ENCODE measurements around the gene DMWD.
A peak's percentile ranks its signal among the peaks of the same experiment; 100 is the strongest.
"Not testable (repeated sequence)": the region's sequence is repeated elsewhere in the genome, so short reads cannot be mapped to it uniquely, and the experiment has no call there.

DMWD gene

DNA sequence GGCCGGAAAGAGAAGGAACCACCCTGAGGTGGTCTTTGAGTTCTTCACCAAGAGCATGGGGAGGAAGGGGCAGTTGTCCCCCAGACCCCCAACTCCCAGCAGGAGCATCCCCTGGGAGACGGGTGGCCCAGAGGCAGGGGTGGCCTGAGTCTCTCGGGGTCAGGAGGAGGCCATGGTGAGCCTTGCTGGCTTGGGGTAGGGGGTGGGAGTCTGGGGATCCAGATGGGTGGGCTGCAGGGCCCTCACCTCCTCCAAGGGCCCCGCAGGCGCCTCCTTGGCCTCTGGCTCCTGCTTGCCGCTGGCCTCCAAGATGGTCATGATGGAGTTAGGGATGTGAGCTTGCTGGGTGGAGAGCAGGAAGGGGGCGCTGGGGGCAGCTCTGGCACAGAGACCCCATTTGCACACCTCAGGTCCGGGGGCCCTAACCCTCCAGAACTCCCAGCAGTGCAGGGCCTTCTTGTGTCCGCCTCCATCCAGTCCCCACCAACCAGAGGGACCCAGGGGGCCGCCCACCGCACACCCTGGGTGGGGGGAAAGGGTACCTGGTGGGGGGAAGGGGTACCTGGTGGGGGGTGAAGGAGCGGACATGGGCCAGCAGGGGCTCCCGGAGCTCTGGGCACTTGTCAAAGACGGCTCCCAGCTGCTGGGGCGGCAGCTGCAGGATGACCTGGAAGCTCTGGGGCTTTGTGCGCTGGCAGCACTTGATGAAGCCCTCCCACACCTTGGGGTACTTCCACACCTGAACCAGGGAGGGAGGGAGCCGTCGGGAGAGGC, 23.8 kb upstream of the DMWD start:
- no peak for DNase-seq (ENCODE audit: low read depth, low spot score)

DNA sequence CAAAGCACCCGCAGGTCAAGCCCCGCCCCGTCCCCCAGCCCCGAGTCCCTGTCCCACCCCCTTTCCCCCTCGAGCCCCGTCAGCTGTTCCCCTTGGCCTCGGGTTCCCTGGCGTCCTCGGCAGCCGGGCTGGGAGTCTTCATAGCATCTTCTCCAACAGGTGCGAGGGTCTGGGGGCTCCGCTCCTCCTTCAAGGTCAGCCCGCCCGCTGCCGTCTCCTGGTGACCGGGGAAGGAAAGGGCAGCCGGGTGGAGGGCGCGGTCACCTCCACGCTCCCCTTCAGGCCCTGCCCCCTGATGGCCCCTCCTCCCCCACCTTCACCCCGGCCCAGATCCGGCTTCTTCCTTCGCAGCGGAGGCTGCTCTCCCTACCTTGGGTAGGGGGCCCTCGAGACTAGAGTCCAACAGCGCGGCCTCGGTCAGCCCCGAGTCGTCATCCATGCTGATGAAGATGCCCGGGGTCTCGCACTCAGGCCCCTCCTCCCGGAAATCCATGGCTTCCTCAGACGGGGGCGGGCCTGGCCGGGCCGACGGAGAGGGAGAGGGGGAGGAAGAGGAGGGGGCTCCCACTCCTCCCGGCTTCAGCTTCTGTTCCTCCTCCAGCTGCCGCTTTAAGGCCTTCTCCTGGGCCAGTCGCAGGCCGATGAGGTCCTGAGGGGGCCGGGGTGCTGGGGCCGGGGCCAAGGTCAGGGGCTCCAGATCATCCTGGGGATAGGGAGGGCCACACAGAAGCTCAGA, 23.0 kb upstream of the DMWD start:
- DNase-seq (ENCODE audit: low read depth, low spot score), result peak; percentile 66

DNA sequence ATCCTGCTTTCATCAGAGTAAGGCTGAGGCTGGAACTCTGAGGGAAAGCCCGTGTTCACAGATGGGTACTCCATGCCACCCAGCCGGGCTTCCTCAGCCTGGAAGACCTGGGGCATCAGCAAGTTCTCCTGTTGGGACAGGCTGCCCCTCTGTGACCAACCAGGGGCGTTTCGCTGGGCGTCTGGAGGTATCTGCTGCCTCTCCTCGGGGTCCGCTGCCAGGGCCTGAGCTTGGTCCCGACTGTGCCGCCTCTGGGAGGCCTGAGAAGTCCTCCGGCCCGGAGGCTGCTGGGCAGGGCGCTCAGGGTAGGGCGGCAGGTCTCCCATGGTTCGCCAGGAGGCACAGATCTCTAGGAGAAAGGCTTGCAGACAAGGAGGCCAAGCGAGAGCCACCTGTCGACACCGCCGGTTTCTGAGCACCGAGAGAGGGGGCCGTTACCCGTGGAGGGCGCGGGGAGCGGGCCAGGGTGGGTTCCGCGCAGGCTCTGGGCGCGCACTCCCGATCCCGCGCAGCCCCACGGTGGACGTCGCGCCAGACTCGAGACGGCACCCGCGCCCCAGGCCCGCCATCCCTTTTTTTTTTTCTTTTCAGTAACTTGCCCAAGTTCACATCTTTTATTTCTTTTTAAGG, 22.3 kb upstream of the DMWD start, which contains the start of gene RSPH6A:
TSS of gene RSPH6A (minus strand) at position 458 of the 630 bp plus-strand sequence. CDS start at position 326, 132 bp downstream.
- DNase-seq (ENCODE audit: low read depth, low spot score), result peak; percentile 32

DNA sequence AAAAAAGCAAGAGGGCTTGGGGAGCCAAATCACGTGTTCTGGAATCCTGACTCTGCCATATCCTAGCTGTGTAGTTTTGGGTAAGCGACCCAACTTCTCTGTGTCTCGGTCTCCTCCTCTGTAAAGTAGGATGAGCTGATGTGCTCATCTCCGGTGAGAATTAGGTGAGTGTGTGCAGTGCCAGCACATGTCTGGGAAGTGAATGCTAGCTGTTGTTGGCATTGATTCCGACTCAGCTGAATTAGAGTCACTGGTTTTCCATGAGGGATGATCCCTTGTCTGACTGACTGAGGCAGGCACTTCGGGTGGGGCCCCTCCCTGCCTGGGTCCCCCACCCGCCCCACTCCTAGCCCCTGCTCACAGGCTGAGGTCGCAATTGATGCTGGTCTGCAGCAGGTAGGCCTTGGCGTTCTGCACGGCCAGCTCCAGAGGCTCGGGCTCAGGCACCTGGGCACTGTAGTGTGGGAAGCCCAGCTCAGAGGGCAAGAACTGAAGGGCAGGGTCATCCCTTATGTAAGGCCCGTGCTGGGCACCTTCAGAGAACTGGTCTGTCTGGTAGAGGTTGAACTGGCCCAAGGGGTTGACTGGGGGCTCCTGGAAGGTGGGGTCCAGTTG, 21.6 kb upstream of the DMWD start:
- DNase-seq (ENCODE audit: low read depth, low spot score), result no peak

DNA sequence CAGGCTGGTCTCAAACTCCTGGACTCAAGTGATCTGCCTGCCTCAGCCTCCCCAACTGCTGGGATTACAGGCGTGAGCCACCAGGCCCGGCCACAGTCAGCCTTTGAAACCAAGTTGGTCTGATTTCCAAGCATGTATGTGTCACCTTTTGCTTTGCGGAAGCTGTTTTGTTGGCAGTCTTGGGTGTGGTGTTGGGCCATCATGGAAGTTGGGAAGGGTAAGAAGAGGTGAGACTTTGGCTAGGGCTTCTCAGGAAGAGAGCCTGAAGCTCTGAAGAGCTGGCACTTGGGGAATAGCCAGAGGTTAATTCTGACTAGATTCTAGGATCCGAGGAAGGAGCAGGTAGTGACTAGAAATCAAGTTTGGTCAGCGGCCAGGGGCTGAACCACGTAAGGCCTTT, 19.7 kb upstream of the DMWD start:
- DNase-seq (ENCODE audit: low read depth, low spot score), result no peak

DNA sequence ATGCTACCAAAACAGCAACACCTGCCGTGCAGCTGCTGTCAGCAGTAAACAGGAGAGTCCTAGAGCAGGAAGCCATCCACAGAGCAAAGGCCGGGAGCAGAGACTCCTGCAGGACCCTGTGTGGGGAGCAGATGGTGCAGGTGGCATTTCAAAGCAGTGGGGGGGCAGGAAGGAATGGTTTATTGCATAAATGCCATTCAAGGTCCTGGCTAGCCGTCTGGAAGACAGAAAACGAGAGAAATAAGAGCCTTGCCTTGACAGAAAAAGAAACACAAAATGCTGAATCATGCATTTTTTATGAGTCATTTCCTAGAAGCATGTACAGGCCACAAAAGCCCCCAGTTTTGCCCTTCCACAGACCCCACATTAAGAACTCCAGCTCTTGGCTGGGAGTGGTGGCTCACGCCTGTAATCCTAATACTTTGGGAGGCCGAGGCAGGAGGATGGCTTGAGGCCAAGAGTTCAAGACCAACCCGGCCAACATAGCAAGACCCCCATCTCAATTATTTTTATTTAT, 17.1 kb upstream of the DMWD start:
- DNase-seq (ENCODE audit: low read depth, low spot score), result peak; percentile 70

DNA sequence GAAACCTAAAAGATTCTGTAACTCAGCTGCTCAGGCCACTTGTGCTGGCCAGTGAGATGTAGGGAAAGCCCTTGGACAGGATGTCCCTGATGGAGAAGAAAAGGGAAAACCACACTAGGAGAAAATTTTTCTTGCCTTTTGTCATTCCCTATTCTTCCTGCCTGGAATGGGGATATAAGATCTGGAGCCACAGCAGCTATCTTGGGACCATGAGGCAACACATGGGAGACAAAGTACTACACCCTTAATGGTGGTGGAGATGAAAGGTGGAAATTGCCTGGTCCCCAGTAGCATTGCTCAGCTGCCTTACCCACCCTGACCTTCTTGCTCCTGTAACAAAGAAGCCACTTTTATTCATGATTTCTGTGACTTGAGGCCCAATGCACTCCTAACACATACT, 13.1 kb upstream of the DMWD start:
- no peak for DNase-seq (ENCODE audit: low read depth, low spot score)

DNA sequence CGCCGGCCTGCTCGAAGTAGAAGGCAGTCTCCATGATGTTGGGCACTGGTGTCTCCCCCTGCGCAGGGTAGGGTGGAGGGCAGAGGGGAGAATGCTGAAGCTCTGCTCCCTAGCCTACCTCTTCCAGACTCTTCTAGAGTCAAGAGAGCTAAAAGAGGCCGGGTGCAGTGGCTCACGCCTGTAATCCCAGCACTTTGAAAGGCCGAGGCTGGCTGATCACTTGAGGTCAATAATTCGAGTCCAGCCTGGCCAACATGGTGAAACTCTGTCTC, 12.2 kb upstream of the DMWD start:
- DNase-seq (ENCODE audit: low read depth, low spot score), result no peak

DNA sequence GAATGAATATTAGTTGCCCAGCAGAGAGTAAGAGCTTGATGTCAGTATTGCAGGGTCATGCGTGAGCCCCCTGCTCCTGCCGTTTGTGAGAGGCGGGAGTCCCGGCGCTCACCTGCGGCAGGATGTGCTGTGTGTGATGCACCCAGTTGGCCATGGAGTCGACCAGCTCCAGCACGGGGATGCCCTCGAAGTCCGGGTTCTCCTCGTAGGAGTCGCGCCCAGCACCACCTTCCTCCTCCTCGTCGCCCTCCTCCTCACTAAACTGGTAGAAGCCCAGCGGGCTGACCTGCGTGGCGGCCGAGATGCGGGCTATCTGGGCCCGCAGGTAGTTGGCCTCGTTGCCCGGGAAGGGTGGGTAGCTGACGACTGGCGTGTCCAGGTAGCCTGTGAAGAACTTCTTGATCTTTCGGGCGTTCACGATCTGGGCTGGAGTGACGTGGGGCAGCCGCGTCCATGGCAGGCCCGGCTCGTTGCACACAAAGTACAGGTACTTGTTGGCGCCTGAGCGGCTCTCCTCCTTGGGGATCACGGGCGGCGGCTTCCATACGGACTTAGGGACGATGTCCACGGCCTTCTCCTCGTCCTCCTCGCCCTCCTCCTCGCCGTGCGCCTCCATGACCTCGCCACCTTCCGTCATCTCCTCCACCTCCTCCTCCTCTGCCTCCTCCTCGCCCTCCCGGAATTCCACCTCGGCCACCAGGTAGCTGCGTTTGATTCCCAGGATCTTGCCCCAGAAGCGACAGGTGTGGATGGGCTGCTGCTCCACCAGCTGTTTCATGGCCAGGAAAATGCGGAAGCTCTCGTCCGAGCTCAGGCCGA, 11.7 kb upstream of the DMWD start:
- no peak for DNase-seq (ENCODE audit: low read depth, low spot score)

DNA sequence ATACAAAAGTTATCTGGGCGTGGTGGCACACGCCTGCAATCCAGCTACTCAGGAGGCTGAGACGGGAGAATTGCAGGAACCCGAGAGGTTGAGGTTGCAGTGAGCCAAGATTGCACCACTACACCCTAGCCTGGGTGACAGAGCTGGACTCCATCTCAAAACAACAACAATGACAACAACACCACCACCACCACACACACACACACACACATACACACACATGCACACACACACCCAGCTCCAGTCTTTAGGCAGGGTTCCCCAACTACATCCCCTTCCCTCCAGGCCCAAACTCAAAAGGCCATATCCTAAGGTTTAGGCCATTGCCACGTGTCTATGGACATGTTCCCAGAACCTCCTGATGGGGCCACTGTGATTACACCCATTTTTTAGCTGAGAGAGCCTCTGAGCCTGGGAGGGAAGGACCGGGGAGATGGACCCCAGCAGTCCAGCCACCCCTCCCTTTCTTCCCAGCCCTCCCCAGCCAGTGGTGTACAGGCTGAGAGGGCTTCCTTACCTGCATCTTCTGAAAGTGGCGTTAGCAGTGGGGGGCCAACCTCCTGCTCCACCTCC, 9.0 kb upstream of the DMWD start:
- DNase-seq (ENCODE audit: low read depth, low spot score), result no peak

DNA sequence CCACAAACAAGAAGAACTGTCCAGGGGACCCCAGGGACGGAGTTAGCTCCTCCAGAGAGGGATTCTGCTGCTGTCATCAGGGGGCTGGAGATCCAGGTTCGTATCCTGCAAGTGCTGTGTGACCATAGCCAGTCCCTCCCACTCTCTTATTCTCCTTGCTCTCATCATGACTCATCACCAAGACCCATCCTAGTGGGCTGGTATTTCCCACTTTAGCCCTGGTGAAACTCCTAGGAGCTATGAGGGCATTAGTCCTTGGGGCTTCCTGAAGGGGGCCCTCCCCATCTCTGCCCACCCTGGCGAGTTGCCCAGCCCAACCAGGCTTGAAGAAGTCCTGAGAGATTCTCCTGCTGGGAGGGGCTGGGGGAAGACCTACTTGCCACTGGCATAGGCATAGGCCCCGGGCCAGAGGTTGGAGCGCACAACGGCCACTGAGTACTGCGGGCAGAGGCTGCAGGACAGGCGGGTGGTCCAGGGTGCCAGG, 7.5 kb upstream of the DMWD start:
- peak; percentile 31 for DNase-seq (ENCODE audit: low read depth, low spot score)

DNA sequence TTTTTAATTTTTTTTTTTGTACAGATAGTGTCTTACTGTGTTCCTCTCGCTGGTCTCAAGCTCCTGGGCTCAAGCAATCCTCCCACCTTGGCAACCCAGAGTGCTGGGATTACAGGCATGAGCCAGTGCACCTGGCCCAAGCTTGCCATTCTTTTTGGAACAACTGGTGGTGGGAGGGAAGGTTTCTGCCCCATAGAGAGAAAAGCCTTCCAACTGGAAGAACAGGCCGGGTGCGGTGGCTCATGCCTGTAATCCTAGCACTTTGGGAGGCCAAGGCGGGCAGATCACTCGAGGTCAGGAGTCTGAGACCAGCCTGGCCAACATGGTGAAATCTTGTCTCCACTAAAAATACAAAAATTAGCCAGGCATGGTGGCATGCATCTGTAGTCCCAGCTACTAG, 6.9 kb upstream of the DMWD start:
- not testable (repeated sequence) for DNase-seq (ENCODE audit: low read depth, low spot score)

DNA sequence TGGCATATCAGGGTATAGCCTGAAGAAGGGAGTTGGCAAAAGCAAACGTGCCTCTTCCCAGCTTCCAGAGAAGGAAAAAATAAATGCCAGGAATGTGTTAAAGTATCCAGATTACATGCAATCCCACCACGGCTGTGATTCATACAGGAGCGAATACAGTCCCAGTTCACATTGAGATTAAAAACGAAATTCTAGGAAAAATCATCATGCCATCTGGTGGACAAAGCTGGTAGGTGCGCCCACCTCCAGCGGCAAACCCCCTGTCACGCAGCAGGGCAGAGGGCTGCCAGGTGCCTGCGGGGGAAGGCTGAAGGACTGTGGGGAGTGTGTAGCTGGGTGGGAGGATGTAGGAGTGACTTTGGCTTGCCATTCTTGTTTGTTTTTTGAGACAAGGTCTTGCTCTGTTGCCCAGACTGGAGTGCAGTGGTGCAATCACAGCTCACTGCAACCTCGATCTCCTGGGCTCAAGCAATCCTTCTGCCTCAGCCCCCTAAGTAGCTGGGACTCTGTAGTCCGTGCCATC, 6.4 kb upstream of the DMWD start:
- DNase-seq (ENCODE audit: low read depth, low spot score), result peak; percentile 91

DNA sequence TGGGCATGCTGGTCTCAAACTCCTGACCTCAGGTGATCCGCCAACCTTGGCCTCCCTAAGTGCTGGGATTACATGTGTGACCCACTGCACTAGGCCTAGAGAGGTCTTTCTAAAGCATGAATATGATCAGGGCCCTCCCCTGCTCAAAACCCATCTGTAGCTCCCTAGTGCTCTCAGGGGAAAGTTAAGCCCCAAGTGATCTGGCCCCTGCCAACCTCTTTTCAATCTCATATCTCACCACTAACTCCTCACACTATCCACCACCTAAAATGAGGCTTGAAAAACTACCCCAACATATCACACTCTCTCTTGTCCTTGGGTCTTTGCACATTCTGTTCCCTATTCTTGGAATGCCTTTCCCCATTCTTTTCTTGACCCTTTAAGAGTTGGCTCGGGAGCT, 2.0 kb upstream of the DMWD start:
- no peak for DNase-seq (ENCODE audit: low read depth, low spot score)

DNA sequence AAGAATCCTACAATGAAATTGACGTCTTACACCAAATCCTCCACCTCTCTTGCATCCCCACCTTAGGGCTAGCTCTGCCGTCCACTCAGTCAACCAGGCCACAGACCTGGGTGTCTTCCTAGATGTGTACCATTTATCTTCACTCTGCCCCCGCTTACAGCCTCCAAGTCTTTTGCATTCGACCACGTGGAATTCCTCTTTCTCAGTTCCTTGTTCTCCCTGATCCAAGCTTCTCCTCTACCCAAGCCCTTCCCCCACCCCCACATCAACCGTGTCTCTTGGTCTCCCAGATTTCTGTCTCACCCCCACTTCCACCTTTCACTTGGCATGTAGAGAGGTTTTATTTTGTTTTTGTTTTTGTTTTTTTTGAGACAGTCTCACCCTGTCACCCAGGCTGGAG, 1.2 kb upstream of the DMWD start:
- DNase-seq (ENCODE audit: low read depth, low spot score), result no peak

DNA sequence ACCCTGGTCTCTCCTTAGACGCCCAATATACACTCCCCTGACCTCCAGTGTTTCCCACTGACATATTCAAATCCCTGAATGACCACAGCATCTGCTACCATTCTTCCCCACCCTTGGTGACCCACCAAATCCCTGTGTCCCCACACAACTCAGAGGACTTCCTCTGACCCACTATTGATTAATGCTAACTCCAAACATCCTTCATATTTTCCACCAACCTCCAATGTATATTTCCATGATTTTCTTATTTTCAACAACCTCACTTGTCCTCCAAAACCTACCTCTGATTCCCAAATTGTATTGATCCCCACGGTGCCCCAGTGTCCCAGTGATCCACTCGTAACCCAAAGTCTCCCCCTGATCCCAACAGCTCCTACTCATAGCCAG, 526 bp upstream of the DMWD start:
- DNase-seq (ENCODE audit: low read depth, low spot score), result no peak

DNA sequence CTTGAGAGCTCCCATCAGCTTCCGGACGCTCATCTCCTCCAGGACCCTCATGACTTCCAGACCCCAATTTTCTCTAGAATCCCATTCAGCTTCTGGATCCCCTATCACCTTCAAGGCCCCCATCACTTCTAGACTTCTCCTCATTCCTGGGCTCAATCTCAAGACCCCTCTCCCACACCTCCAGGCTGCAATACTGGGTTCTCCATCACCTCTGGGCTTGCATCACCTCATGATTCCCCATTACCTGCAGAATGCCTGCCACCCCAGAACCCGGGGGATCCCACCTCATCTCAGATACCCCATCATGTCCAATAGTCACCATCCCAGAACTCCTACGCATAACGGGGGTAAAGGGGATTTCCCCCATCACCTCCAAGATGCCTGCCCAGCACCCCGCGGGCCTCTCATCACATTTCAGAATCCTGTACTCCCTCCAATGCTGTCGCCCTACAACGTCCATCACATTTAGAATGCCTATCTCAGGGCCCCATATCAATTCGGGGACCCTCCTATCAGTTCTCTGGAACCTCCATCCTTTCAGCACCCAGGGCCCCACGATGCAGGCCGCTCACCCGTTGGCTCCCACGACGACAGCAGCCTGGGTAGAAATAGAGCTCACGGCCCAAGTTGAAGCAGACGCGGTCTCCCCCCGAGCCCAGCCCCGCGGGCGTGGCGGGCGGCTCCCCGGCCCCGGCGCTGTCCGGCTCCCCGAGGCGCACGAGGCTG, 738 bp downstream of the DMWD start:
- peak; percentile 42 for DNase-seq (ENCODE audit: low read depth, low spot score)

DNA sequence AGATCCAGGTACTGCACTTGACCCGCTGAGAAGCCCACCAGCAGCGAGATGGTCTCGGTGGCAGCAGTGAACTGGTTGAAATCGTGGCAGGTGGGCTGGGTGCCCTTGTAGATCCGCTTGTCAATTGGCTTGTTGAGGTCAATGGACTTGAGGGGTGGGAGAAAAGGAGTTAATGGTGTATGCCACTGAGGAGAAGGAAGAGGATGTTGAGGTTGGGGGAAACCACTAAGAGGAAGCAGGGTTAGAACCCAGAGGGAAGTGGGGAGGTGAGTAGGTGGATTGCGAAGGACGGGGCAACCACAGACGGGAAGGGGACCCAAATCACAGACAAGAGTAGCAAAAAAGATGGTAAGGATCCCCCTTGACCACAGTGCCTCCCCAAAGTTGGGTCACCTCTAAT, 1.7 kb downstream of the DMWD start:
- no peak for DNase-seq (ENCODE audit: low read depth, low spot score)

DNA sequence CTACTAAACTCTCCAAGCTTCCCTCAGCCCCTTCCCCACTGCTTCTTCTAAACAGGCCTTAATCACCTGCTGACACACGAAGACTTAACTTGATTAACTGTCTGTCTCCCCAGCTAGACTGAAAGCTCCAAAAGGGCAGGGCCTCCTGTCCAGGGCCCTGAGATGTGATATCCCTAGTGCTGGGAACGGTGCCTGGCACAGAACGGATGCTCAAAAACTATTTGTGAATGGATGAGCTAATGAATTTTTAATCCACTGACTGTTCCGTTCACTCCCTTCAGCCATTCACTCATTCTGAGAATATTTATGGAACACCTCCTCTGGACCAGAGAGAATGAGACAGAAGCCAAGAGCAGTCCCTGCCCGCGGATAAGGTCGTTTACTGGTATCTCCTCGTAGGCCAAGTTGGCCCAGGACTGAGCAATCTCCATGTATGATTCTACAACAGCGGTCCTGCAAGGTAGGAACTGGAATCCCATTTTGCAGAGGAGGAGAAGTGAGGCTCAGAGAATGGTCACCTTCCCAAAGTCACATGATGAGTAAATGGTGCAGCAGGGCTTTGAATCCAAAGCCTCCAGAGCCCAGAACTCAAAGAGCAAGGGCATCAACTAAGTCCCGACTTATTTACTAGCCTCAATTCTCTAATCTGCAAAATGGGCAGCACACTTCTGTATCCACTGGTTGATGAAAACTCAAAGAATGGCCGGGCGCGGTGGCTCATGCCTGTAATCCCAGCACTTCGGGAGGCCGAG, 3.4 kb downstream of the DMWD start:
- DNase-seq (ENCODE audit: low read depth, low spot score), result no peak
